ENCODE measurements around the gene TYW3. TPM values are rescaled to one million over a fixed set of nuclear protein-coding genes. Genes with fewer than 3 reads are reported as not detected.

Gene TYW3
- total and polyA plus RNA-seq, 2 of the 13 experiments (the other 11 are each of a cell fraction or from before 2014, with no cell fraction given), result 17.6 to 45.8 TPM

GRCh38 chr1:74686928-74687327, 46.0 kb upstream of the TYW3 start (continued):
- TF ChIP-seq KAT8 (CRISPR knock-in tag; IDR thresholded peaks at IDR 0.05), result no peak
- TF ChIP-seq MAF1 (CRISPR knock-in tag; IDR thresholded peaks at IDR 0.05; ENCODE audit: borderline replicate concordance), result no peak

- no peaks in the 10 kb centered on the region for H3K9me3 ChIP-seq (ENCODE audit: low read length)
- H3K4me3 ChIP-seq (replicated peaks in 1 of 3; ENCODE audit: insufficient read depth in 1 of 3, low read depth in 2 of 3, low read length in 3 of 3), result no peak overlapping the region
- no TSS peak for BruUV-seq (replicated peaks)
- no peaks in the 10 kb centered on the region for H4K20me1 ChIP-seq (ENCODE audit: insufficient read depth, low read length)
- H3K4me2 ChIP-seq (ENCODE audit: low read depth, low read length), result peak overlapping the region; percentile 52
- FAIRE-seq, result no peak
- ChIA-PET POLR2A (interaction anchor here (1.6 kb wide), 1 partner anchor 44 kb away, joined by 4 read pairs; no protein-coding TSS in a partner anchor), CTCF (ENCODE audit: low intra/inter-chr PET ratio, low total read pairs) (interaction anchor here (1.6 kb wide), 1 partner anchor 43 kb away, joined by 5 read pairs; the partner anchor contains the start of genes CRYZ and TYW3)
- 20% methylated on average over 5 of the region's 5 CpGs for whole genome bisulfite sequencing (ENCODE audit: low lambda C conversion rate)
- no peak overlapping the region for H2AFZ ChIP-seq (ENCODE audit: low read length)
- no peaks in the 10 kb centered on the region for H3K36me3 ChIP-seq (replicated peaks in 1 of 2; ENCODE audit: control insufficient read depth in 1 of 2, insufficient read depth in 2 of 2, low read length in 2 of 2)
- peak; percentile 53 for DNase-seq (ENCODE audit: low spot score)
- ATAC-seq, result peak; percentile 85
- H3K4me1 ChIP-seq (ENCODE audit: insufficient read depth, low read length), result peaks cover 8% of the 10 kb centered on the region
- H3K9ac ChIP-seq (ENCODE audit: insufficient read depth, low read depth, low read length), result no peak overlapping the region
- no peaks in the 10 kb centered on the region for H3K79me2 ChIP-seq (ENCODE audit: insufficient read depth, low read length)
- intact Hi-C loops (cut with micrococcal nuclease; ENCODE audit: unreplicated experiment), result loop anchor here (1.0 to 10.0 kb wide), 3 partner anchors 44 to 692 kb away; partner anchors contain the start of genes CRYZ and TYW3
- in situ Hi-C loops (cut with HindIII; ENCODE audit: extremely low pct_ligation_motif_present, low pct_unique_long_range_greater_than_20kb), result loop anchor here (25.0 kb wide), 1 partner anchor 852 kb away; no protein-coding TSS in a partner anchor
- H3K27me3 ChIP-seq (ENCODE audit: control insufficient read depth in 1 of 2, insufficient read depth in 2 of 2, low read length in 2 of 2), result no peaks in the 10 kb centered on the region
- no peak overlapping the region for H3K27ac ChIP-seq (ENCODE audit: extremely low read length, insufficient read depth, low read length)
- TF ChIP-seq SMC3 (IDR thresholded peaks at IDR 0.05; ENCODE audit: low read length), result peak; percentile 81
- no peak for TF ChIP-seq ZNF607 (CRISPR knock-in tag; IDR thresholded peaks at IDR 0.05; ENCODE audit: borderline replicate concordance)
- peak; percentile 94 for TF ChIP-seq FOXA3 (CRISPR knock-in tag; IDR thresholded peaks at IDR 0.05)
- no peak for TF ChIP-seq BCLAF1 (IDR thresholded peaks at IDR 0.05)
- no peak for TF ChIP-seq PTBP1 (IDR thresholded peaks at IDR 0.05; ENCODE audit: low read depth, low read length, poor library complexity, severe bottlenecking)
- 0 out of 2 replicates have a peak, but pooled peaks have one; percentile 34 for TF ChIP-seq ZNF614 (CRISPR knock-in tag; IDR thresholded peaks at IDR 0.05; ENCODE audit: borderline replicate concordance)
- TF ChIP-seq LBX2 (CRISPR knock-in tag; IDR thresholded peaks at IDR 0.05; ENCODE audit: borderline replicate concordance), result no peak
- TF ChIP-seq ZNF44 (CRISPR knock-in tag; IDR thresholded peaks at IDR 0.05), result no peak
- TF ChIP-seq REXO4 (CRISPR knock-in tag; IDR thresholded peaks at IDR 0.05; ENCODE audit: borderline replicate concordance), result no peak
- TF ChIP-seq ZNF577 (CRISPR knock-in tag; IDR thresholded peaks at IDR 0.05; ENCODE audit: borderline replicate concordance, low read depth), result no peak
- TF ChIP-seq HMGXB4 (CRISPR knock-in tag; IDR thresholded peaks at IDR 0.05; ENCODE audit: borderline replicate concordance in 1 of 2, low read depth in 1 of 2), result peak in 1 of 2 experiments; percentile 55; a peak in 1 of 4 replicates
- peak; percentile 85 for TF ChIP-seq CTCF (CRISPR knock-in tag; IDR thresholded peaks at IDR 0.05)
Measured at GRCh38 chr1:74689621-74690363, 43.2 kb upstream of the TYW3 start.

Data from HepG2 (cell line).